HCT116 (cell line): ENCODE data around the gene KIAA0319L. TPM values are rescaled to one million over a fixed set of nuclear protein-coding genes. Genes with fewer than 3 reads are reported as not detected.

Experiments
- ATAC-seq: fragments of 200-7000 bp; cut with Tn5 transposase; 2 replicates; pipeline ENCODE4 v1.9.1; 2020; ENCODE audit warnings: mild to moderate bottlenecking, moderate library complexity
- BruUV-seq: library from RNA; stranded (reverse); fragments of 400-500 nt; replicated peaks from 2 replicates; lab custom pipeline; 2021; lab: Mats Ljungman, UMichigan
- CTCF ChIA-PET: fragments of 300-600 bp; sonication (Branson Sonifier 250); formaldehyde crosslinking; loops from one replicate; lab custom pipeline; 2021; ENCODE audit warnings: antibody characterized with exemption; lab: Charles Lee
- POLR2A ChIA-PET: fragments of 300-600, 350-600 bp; sonication (Branson Sonifier 250); formaldehyde crosslinking; loops from one replicate; lab custom pipeline; 2021; ENCODE audit warnings: antibody characterized with exemption; lab: Charles Lee
- RAD21 ChIA-PET, 2 experiments: fragments of 300-600 bp; sonication (Branson Sonifier 250); formaldehyde crosslinking; loops; one replicate each; lab custom pipeline; 2023; ENCODE audit warnings: low total read pairs in 2 of 2; ENCODE audit not compliant: uncharacterized antibody in 2 of 2, unreplicated experiment in 2 of 2, low non-redundant PET in 1 of 2; lab: Charles Lee
- DNase-seq: peaks from one replicate; pipeline ENCODE4 v3.0.0-alpha.2; 2010; ENCODE audit warnings: low read depth, low spot score
- H2AFZ ChIP-seq: fragments of 200-600 bp; shearing (Covaris generic), sonication (generic); 2 replicates; pipeline ENCODE4 v1.6.1; 2017; ENCODE audit warnings: low read depth, mixed run types, mixed read lengths, antibody characterized with exemption, low read length; ENCODE audit not compliant: poor library complexity, severe bottlenecking
- H3K27ac ChIP-seq: 2 replicates; pipeline ENCODE4 v1.5.1; 2012; ENCODE audit warnings: low read depth, low read length
- H3K27me3 ChIP-seq: fragments of 200-600 bp; sonication (generic); 2 replicates; pipeline ENCODE4 v1.6.1; 2016; ENCODE audit warnings: mixed run types, low read length, mixed read lengths; ENCODE audit not compliant: insufficient read depth
- H3K36me3 ChIP-seq, 2 experiments: fragments of 200-500 bp in 1 of 2; fragments of 200-600 bp in 1 of 2; sonication (Bioruptor generic) in 1 of 2; sonication (generic) in 1 of 2; 2 replicates each; pipeline versions ENCODE4 v1.5.1 to v1.6.1; 2014 to 2016; ENCODE audit warnings: low read length in 2 of 2, inconsistent platforms in 1 of 2, mixed read lengths in 1 of 2, mixed run types in 1 of 2; ENCODE audit not compliant: insufficient read depth in 2 of 2, control insufficient read depth in 1 of 2
- H3K4me1 ChIP-seq, 2 experiments: fragments of 200-600 bp in 1 of 2; sonication (generic) in 1 of 2; 2 replicates each; pipeline versions ENCODE4 v1.5.1 to v1.6.1; 2012 to 2017; ENCODE audit warnings: low read length in 2 of 2, inconsistent platforms in 1 of 2, mild to moderate bottlenecking in 1 of 2, mixed read lengths in 1 of 2, mixed run types in 1 of 2, moderate library complexity in 1 of 2; ENCODE audit not compliant: insufficient read depth in 2 of 2, control insufficient read depth in 1 of 2
- H3K4me2 ChIP-seq: fragments of 200-600 bp; sonication (generic); 2 replicates; pipeline ENCODE4 v1.6.1; 2017; ENCODE audit warnings: mixed run types, low read length, mixed read lengths
- H3K4me3 ChIP-seq, 2 experiments: fragments of 200-600 bp in 1 of 2; sonication (generic) in 1 of 2; replicated peaks in 1 of 2; 2 replicates each; pipeline ENCODE4 v1.5.1; 2011 to 2016; ENCODE audit warnings: low read length in 2 of 2, control low read depth in 1 of 2, low read depth in 1 of 2, mild to moderate bottlenecking in 1 of 2, mixed read lengths in 1 of 2, mixed run types in 1 of 2
- H3K79me2 ChIP-seq: fragments of 200-600 bp; sonication (generic); 2 replicates; pipeline ENCODE4 v1.6.1; 2017; ENCODE audit warnings: mild to moderate bottlenecking, mixed run types, low read length, moderate library complexity, mixed read lengths; ENCODE audit not compliant: insufficient read depth
- H3K9ac ChIP-seq: fragments of 200-600 bp; sonication (generic); 2 replicates; pipeline ENCODE4 v1.6.1; 2016; ENCODE audit warnings: low read length, mixed read lengths
- H3K9me2 ChIP-seq: fragments of 200-600 bp; sonication (generic), shearing (Covaris generic); 2 replicates; pipeline ENCODE4 v1.6.1; 2017; ENCODE audit warnings: mixed run types, mild to moderate bottlenecking, moderate library complexity; ENCODE audit not compliant: insufficient read depth
- H3K9me3 ChIP-seq, 2 experiments: fragments of 200-500 bp in 1 of 2; fragments of 200-600 bp in 1 of 2; sonication (Bioruptor generic) in 1 of 2; sonication (generic) in 1 of 2; 2 replicates each; pipeline ENCODE4 v1.6.1; 2014 to 2017; ENCODE audit warnings: low read length in 2 of 2, mixed read lengths in 2 of 2, inconsistent platforms in 1 of 2, low read depth in 1 of 2, mild to moderate bottlenecking in 1 of 2, mixed run types in 1 of 2, moderate library complexity in 1 of 2; ENCODE audit not compliant: control insufficient read depth in 1 of 2, insufficient read depth in 1 of 2
- H4K20me1 ChIP-seq: fragments of 200-600 bp; sonication (generic), shearing (Covaris generic); 2 replicates; pipeline ENCODE4 v1.6.1; 2017; ENCODE audit warnings: mixed run types, mild to moderate bottlenecking, moderate library complexity; ENCODE audit not compliant: insufficient read depth
- CEBPB ChIP-seq: IDR thresholded peaks from 2 replicates; pipeline ENCODE4 v1.6.1; 2012; ENCODE audit warnings: low read depth
- EGR1 ChIP-seq: IDR thresholded peaks from 2 replicates; pipeline ENCODE4 v1.6.1; 2012; ENCODE audit warnings: low read depth
- ELF1 ChIP-seq: IDR thresholded peaks from 2 replicates; pipeline ENCODE4 v1.6.1; 2012; ENCODE audit warnings: low read depth, borderline replicate concordance
- EZH2 ChIP-seq: fragments of 200-600 bp; sonication (generic); IDR thresholded peaks from 2 replicates; pipeline ENCODE4 v1.6.1; 2017; ENCODE audit warnings: antibody characterized with exemption, mixed run types
- EZH2phosphoT487 ChIP-seq: fragments of 200-600 bp; IDR thresholded peaks from 2 replicates; pipeline ENCODE4 v1.6.1; 2018; ENCODE audit warnings: antibody characterized with exemption, borderline replicate concordance
- FOSL1 ChIP-seq: IDR thresholded peaks from 2 replicates; pipeline ENCODE4 v1.6.1; 2012; ENCODE audit warnings: low read depth
- JUND ChIP-seq: IDR thresholded peaks from 2 replicates; pipeline ENCODE4 v1.6.1; 2012
- SIN3A ChIP-seq: IDR thresholded peaks from 2 replicates; pipeline ENCODE4 v1.6.1; 2012; ENCODE audit warnings: low read depth
- SRF ChIP-seq: IDR thresholded peaks from 2 replicates; pipeline ENCODE4 v1.6.1; 2012; ENCODE audit warnings: low read depth
- TCF7L2 ChIP-seq: IDR thresholded peaks from 2 replicates; pipeline ENCODE4 v1.7.0; 2011; ENCODE audit warnings: borderline replicate concordance, inconsistent platforms; ENCODE audit not compliant: insufficient read depth, insufficient read length; ENCODE audit errors: extremely low read depth
- YY1 ChIP-seq: IDR thresholded peaks from 2 replicates; pipeline ENCODE4 v1.6.1; 2011; ENCODE audit warnings: low read length, low read depth, moderate library complexity, mild to moderate bottlenecking; ENCODE audit not compliant: insufficient replicate concordance; ENCODE audit errors: extremely low read depth
- ZNF274 ChIP-seq: fragments of 200-500 bp; sonication (Bioruptor generic); IDR thresholded peaks from 2 replicates; pipeline ENCODE4 v1.6.1; 2014; ENCODE audit warnings: mild to moderate bottlenecking, low read depth, low read length, inconsistent platforms
- intact Hi-C: fragments of 100-400 bp; cut with micrococcal nuclease; formaldehyde crosslinking; loops from 2 replicates; pipeline ENCODE4 v1.10.0; 2022
- total RNA-seq: library from RNA; stranded (reverse); gene quantifications from one replicate; pipeline ENCODE4 v1.2.1, GENCODE V29; 2021; ENCODE audit not compliant: unreplicated experiment
- TF ChIP-seq, protein P1 (sequence below): IDR thresholded peaks from 2 replicates; pipeline ENCODE4 v1.6.1; 2011; ENCODE audit warnings: mild to moderate bottlenecking, low read length, moderate library complexity; ENCODE audit not compliant: insufficient replicate concordance; ENCODE audit errors: extremely low read depth
- TF ChIP-seq, protein P2 (sequence below): IDR thresholded peaks from 2 replicates; pipeline ENCODE4 v1.6.1; 2012; ENCODE audit warnings: low read depth

Gene KIAA0319L
- total RNA-seq, 1 experiment from 2014 or later, result 35.6 TPM

DNA sequence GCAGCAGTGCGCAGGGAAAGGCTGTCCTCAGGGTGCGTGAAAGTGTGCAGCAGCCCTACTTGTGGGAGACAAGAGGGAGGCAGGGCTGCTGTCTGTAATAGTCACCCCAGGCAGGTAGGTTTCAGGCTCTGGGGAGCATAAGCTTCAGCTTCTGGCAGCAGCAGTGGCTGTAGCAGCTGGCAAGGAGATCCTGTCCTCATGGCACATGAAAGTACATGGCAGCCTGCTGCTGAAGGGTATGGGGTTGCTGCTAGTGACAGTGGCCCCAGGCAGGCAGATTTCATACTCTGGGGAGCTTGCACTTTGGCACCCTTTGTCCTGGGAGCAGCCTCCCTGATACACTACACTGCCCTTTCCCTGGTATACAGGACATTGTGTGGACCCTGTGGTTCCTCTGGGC, 26.3 kb downstream of the KIAA0319L start:
- H3K36me3 ChIP-seq, result peaks cover 0 to 11% of the 10 kb centered on the region in 2 experiments; a peak in 1 of 4 replicates
- RAD21 ChIA-PET, result no interaction called here
- DNase-seq, result no peak
- no peak overlapping the region for H3K9ac ChIP-seq
- no peaks in the 10 kb centered on the region for H3K27me3 ChIP-seq
- peaks cover 5% of the 10 kb centered on the region; the same call in 1 of the 2 replicates for H3K79me2 ChIP-seq
- H4K20me1 ChIP-seq, result no peaks in the 10 kb centered on the region
- CTCF ChIA-PET, result no interaction called here
- no peaks in the 10 kb centered on the region for H3K9me2 ChIP-seq
- POLR2A ChIA-PET, result no interaction called here
- H2AFZ ChIP-seq, result no peak overlapping the region
- H3K9me3 ChIP-seq, result peaks cover 11 to 22% of the 10 kb centered on the region in 2 experiments; a peak in 3 of 4 replicates
- H3K4me2 ChIP-seq, result no peak overlapping the region
- H3K4me1 ChIP-seq, result no peaks in the 10 kb centered on the region
- H3K4me3 ChIP-seq, result no peak overlapping the region
- no TSS peak for BruUV-seq
- TF ChIP-seq ELF1 (no peak), SIN3A (no peak), JUND (no peak), TCF7L2 (no peak), CEBPB (no peak), EGR1 (no peak), ZNF274 (no peak), EZH2 (no peak), YY1 (no peak), EZH2phosphoT487 (no peak), FOSL1 (no peak), SRF (no peak)
- TF ChIP-seq, protein P1, sequence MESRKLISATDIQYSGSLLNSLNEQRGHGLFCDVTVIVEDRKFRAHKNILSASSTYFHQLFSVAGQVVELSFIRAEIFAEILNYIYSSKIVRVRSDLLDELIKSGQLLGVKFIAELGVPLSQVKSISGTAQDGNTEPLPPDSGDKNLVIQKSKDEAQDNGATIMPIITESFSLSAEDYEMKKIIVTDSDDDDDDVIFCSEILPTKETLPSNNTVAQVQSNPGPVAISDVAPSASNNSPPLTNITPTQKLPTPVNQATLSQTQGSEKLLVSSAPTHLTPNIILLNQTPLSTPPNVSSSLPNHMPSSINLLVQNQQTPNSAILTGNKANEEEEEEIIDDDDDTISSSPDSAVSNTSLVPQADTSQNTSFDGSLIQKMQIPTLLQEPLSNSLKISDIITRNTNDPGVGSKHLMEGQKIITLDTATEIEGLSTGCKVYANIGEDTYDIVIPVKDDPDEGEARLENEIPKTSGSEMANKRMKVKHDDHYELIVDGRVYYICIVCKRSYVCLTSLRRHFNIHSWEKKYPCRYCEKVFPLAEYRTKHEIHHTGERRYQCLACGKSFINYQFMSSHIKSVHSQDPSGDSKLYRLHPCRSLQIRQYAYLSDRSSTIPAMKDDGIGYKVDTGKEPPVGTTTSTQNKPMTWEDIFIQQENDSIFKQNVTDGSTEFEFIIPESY, result no peak
- TF ChIP-seq, protein P2, sequence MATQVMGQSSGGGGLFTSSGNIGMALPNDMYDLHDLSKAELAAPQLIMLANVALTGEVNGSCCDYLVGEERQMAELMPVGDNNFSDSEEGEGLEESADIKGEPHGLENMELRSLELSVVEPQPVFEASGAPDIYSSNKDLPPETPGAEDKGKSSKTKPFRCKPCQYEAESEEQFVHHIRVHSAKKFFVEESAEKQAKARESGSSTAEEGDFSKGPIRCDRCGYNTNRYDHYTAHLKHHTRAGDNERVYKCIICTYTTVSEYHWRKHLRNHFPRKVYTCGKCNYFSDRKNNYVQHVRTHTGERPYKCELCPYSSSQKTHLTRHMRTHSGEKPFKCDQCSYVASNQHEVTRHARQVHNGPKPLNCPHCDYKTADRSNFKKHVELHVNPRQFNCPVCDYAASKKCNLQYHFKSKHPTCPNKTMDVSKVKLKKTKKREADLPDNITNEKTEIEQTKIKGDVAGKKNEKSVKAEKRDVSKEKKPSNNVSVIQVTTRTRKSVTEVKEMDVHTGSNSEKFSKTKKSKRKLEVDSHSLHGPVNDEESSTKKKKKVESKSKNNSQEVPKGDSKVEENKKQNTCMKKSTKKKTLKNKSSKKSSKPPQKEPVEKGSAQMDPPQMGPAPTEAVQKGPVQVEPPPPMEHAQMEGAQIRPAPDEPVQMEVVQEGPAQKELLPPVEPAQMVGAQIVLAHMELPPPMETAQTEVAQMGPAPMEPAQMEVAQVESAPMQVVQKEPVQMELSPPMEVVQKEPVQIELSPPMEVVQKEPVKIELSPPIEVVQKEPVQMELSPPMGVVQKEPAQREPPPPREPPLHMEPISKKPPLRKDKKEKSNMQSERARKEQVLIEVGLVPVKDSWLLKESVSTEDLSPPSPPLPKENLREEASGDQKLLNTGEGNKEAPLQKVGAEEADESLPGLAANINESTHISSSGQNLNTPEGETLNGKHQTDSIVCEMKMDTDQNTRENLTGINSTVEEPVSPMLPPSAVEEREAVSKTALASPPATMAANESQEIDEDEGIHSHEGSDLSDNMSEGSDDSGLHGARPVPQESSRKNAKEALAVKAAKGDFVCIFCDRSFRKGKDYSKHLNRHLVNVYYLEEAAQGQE, result no peak
- TF ChIP-seq, all 23 proteins: peak for 0
- intact Hi-C loops, result no loop called here
- ATAC-seq, result no peak
- no peak overlapping the region for H3K27ac ChIP-seq
